ENCODE measurements around the gene ARHGEF10L.

DNA sequence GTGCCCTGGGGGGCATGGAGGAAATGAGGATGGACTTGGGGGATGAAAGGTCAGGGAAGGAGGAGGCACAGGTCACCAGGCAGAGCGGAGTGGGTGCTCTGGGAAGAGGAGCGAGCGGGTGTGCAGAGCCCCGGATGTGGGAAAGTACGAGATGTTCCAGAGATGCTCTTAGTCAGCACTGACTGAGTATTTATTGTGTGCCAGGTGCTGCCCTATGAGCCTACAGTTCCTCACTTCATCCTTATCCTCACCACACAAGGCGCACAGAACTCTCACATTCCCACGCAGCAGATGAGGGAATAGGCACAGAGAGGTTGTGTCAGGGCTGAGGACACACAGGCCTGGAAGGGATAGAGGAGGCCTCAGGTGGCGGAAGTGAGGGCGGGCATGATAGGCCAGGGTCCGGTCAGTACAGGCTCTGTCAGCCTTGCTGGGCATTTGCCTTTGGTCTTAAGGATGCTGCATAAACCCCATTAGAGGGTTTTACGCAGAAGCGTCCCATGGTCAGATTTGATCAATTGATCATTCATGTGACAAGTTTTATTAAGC is 77.3 kb downstream of the ARHGEF10L start:
- TF ChIP-seq CTCF (IDR thresholded peaks at IDR 0.05; ENCODE audit: insufficient read depth, low read length, poor library complexity, severe bottlenecking) (no peak), EZH2phosphoT487 (conservative IDR thresholded peaks at IDR 0.05; ENCODE audit: low read length) (no peak)
